AG09309 (cell line): ENCODE measurements around the gene ITGB3.

Source experiments
- DNase-seq: peaks from one replicate; pipeline ENCODE4 v3.0.0-alpha.2; 2010; ENCODE audit warnings: low read depth
- H3K4me3 ChIP-seq: 2 replicates; pipeline ENCODE4 v1.5.1; 2011; ENCODE audit warnings: mild to moderate bottlenecking, low read depth, low read length, moderate library complexity; ENCODE audit not compliant: control insufficient read depth
- CTCF ChIP-seq: IDR thresholded peaks from 2 replicates; pipeline ENCODE4 v1.5.1; 2011; ENCODE audit warnings: mild to moderate bottlenecking, low read depth, low read length, inconsistent platforms; ENCODE audit not compliant: insufficient read depth, control insufficient read depth; ENCODE audit errors: missing control alignments

Gene ITGB3

GRCh38 chr17:47287068-47287467 is 33.4 kb downstream of the ITGB3 start:
- H3K4me3 ChIP-seq: no peak overlapping the region
- no peak for DNase-seq
- no peak for TF ChIP-seq CTCF

GRCh38 chr17:47287639-47288038 is 34.0 kb downstream of the ITGB3 start:
- no peak for DNase-seq
- TF ChIP-seq CTCF: no peak
- H3K4me3 ChIP-seq: no peak overlapping the region

- DNase-seq: no peak
- no peak overlapping the region for H3K4me3 ChIP-seq
- no peak for TF ChIP-seq CTCF
These were observed 35.0 kb downstream of the ITGB3 start for GRCh38 chr17:47288531-47289116.

- DNase-seq: no peak
- no peak overlapping the region for H3K4me3 ChIP-seq
- no peak for TF ChIP-seq CTCF
These were observed 35.7 kb downstream of the ITGB3 start for GRCh38 chr17:47289302-47289701.

- no peak for TF ChIP-seq CTCF
- no peak overlapping the region for H3K4me3 ChIP-seq
- no peak for DNase-seq
These were observed 37.2 kb downstream of the ITGB3 start for GRCh38 chr17:47290870-47291241.

- DNase-seq: no peak
- H3K4me3 ChIP-seq: no peak overlapping the region
- no peak for TF ChIP-seq CTCF
These were observed 37.7 kb downstream of the ITGB3 start for GRCh38 chr17:47291242-47291873.
